MM.1S (cell line): ENCODE results near the gene ATG2B.

Source experiments
- DNase-seq: peaks from one replicate; pipeline ENCODE4 v3.0.0-alpha.2; 2015
- H2AFZ ChIP-seq: fragments of 300-600 bp; sonication (generic); 2 replicates; pipeline ENCODE4 v1.6.0; 2016; ENCODE audit warnings: antibody characterized with exemption, low read length
- H3F3A ChIP-seq: fragments of 300-600 bp; sonication (generic); 2 replicates; pipeline ENCODE4 v1.6.1; 2016; ENCODE audit warnings: mild to moderate bottlenecking, antibody characterized with exemption, low read length, moderate library complexity, mixed read lengths; ENCODE audit not compliant: insufficient read depth
- H3K27ac ChIP-seq: fragments of 300-600 bp; sonication (generic); 2 replicates; pipeline ENCODE4 v1.5.1; 2016; ENCODE audit warnings: mild to moderate bottlenecking, low read length
- H3K27me3 ChIP-seq: fragments of 300-600 bp; sonication (generic); replicated peaks from 2 replicates; pipeline ENCODE4 v1.6.0; 2016; ENCODE audit warnings: low read length; ENCODE audit not compliant: insufficient read depth
- H3K36me3 ChIP-seq: fragments of 300-600 bp; sonication (generic); replicated peaks from 2 replicates; pipeline ENCODE4 v1.6.1; 2016; ENCODE audit warnings: mild to moderate bottlenecking, low read length, mixed read lengths; ENCODE audit not compliant: insufficient read depth
- H3K4me1 ChIP-seq: fragments of 300-600 bp; sonication (generic); 2 replicates; pipeline ENCODE4 v1.6.1; 2016; ENCODE audit warnings: low read length, mixed read lengths
- H3K4me2 ChIP-seq: fragments of 300-600 bp; sonication (generic); 2 replicates; pipeline ENCODE4 v1.6.0; 2016; ENCODE audit warnings: low read depth, low read length
- H3K4me3 ChIP-seq: fragments of 300-600 bp; sonication (generic); 2 replicates; pipeline ENCODE4 v1.5.1; 2016; ENCODE audit warnings: low read length, mixed read lengths
- H3K79me2 ChIP-seq: fragments of 300-600 bp; sonication (generic); 2 replicates; pipeline ENCODE4 v1.6.1; 2016; ENCODE audit warnings: mixed run types, low read length, mixed read lengths
- H3K9ac ChIP-seq: fragments of 300-600 bp; sonication (generic); 2 replicates; pipeline ENCODE4 v1.6.1; 2016; ENCODE audit warnings: low read length, mixed read lengths
- H3K9me2 ChIP-seq: fragments of 300-600 bp; sonication (generic); replicated peaks from 2 replicates; pipeline ENCODE4 v1.6.1; 2016; ENCODE audit warnings: mild to moderate bottlenecking, low read length, mixed read lengths; ENCODE audit not compliant: insufficient read depth
- H3K9me3 ChIP-seq: fragments of 300-600 bp; sonication (generic); replicated peaks from 2 replicates; pipeline ENCODE4 v1.6.1; 2016; ENCODE audit warnings: mild to moderate bottlenecking, low read length, mixed read lengths; ENCODE audit not compliant: insufficient read depth
- H4K20me1 ChIP-seq: fragments of 300-600 bp; sonication (generic); 2 replicates; pipeline ENCODE4 v1.6.1; 2016; ENCODE audit warnings: mild to moderate bottlenecking, low read length, moderate library complexity, mixed read lengths; ENCODE audit not compliant: insufficient read depth
- CTCF ChIP-seq: fragments of 300-600 bp; sonication (generic); IDR thresholded peaks from 2 replicates; pipeline ENCODE4 v1.5.1; 2016; ENCODE audit warnings: antibody characterized with exemption, low read length, mixed read lengths
- EZH2 ChIP-seq: fragments of 300-600 bp; sonication (generic); optimal IDR thresholded peaks from 2 replicates; pipeline ENCODE3; 2017; ENCODE audit warnings: low read depth, mild to moderate bottlenecking, antibody characterized with exemption, low read length, mixed read lengths
- EZH2phosphoT487 ChIP-seq: fragments of 300-600 bp; sonication (generic); IDR thresholded peaks from 2 replicates; pipeline ENCODE4 v1.6.1; 2018; ENCODE audit warnings: antibody characterized with exemption, low read length

The ATG2B gene

GRCh38 chr14:96232506-96232905, 130.6 kb downstream of the ATG2B start:
- Histone ChIP-seq H2AFZ (no peak overlapping the region), H3F3A (no peaks in the 10 kb centered on the region), H3K27ac (no peak overlapping the region), H3K79me2 (no peaks in the 10 kb centered on the region), H3K27me3 (no peaks in the 10 kb centered on the region), H3K9me3 (no peaks in the 10 kb centered on the region), H3K4me3 (no peak overlapping the region), H3K9ac (no peak overlapping the region), H3K36me3 (no peaks in the 10 kb centered on the region), H3K4me1 (no peaks in the 10 kb centered on the region), H3K9me2 (no peaks in the 10 kb centered on the region), H4K20me1 (no peaks in the 10 kb centered on the region), H3K4me2 (no peak overlapping the region)
- DNase-seq, result no peak
- no peak for TF ChIP-seq EZH2phosphoT487
- no peak for TF ChIP-seq CTCF
- TF ChIP-seq EZH2, result no peak

GRCh38 chr14:96231526-96232130, 131.5 kb downstream of the ATG2B start:
- Histone ChIP-seq H3K9me2 (no peaks in the 10 kb centered on the region), H3K27me3 (no peaks in the 10 kb centered on the region), H3K27ac (no peak overlapping the region)

GRCh38 chr14:96231056-96231455, 132.1 kb downstream of the ATG2B start:
- no peaks in the 10 kb centered on the region for H3K4me1 ChIP-seq
- H3K27ac ChIP-seq, result no peak overlapping the region
- no peaks in the 10 kb centered on the region for H3K79me2 ChIP-seq
- H4K20me1 ChIP-seq, result no peaks in the 10 kb centered on the region
- H3K9me3 ChIP-seq, result no peaks in the 10 kb centered on the region
- no peak for TF ChIP-seq EZH2phosphoT487
- no peak for TF ChIP-seq EZH2
- TF ChIP-seq CTCF, result no peak
- no peak overlapping the region for H3K4me2 ChIP-seq
- no peaks in the 10 kb centered on the region for H3K27me3 ChIP-seq
- DNase-seq, result no peak
- H3K4me3 ChIP-seq, result no peak overlapping the region
- no peaks in the 10 kb centered on the region for H3K36me3 ChIP-seq
- no peaks in the 10 kb centered on the region for H3F3A ChIP-seq
- H3K9ac ChIP-seq, result no peak overlapping the region
- no peak overlapping the region for H2AFZ ChIP-seq
- no peaks in the 10 kb centered on the region for H3K9me2 ChIP-seq

More at GRCh38 chr14:96231526-96232130, 131.5 kb downstream of the ATG2B start:
- Histone ChIP-seq H3K36me3 (no peaks in the 10 kb centered on the region), H3K79me2 (no peaks in the 10 kb centered on the region), H4K20me1 (no peaks in the 10 kb centered on the region), H2AFZ (no peak overlapping the region), H3K9ac (no peak overlapping the region), H3K4me3 (no peak overlapping the region), H3K4me2 (no peak overlapping the region), H3F3A (no peaks in the 10 kb centered on the region), H3K4me1 (no peaks in the 10 kb centered on the region), H3K9me3 (no peaks in the 10 kb centered on the region)
- no peak for TF ChIP-seq CTCF
- no peak for TF ChIP-seq EZH2
- no peak for TF ChIP-seq EZH2phosphoT487
- no peak for DNase-seq
